Measurements from ENCODE around the gene YIPF2.

DNA sequence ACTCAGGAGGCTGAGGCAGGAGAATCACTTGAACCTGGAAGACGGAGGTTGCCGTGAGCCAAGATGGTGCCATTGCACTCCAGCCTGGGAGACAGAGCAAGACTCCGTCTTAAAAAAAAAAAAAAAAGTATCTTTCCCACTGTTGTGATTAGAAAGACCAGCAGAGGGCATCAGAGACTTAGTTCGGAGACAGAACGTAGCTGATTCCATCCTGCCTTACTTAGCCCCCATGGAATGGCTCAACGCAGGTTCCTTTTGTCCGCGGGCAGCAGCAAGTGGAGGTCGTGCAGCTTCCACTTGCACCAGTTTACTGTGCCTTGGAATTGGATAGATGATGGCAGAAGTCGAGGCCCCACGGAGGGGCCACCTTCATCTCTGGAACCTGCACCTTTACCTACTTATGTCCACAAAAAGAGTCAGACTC is 8.2 kb upstream of the YIPF2 start:
- TF ChIP-seq FOXM1 (IDR thresholded peaks at IDR 0.05; ENCODE audit: borderline replicate concordance) (no peak), TARDBP (IDR thresholded peaks at IDR 0.05) (no peak), BHLHE40 (IDR thresholded peaks at IDR 0.05; ENCODE audit: borderline replicate concordance) (no peak), SP1 (IDR thresholded peaks at IDR 0.05) (no peak), SUZ12 (IDR thresholded peaks at IDR 0.05) (no peak)
